HepG2 (cell line): ENCODE results near the gene ATP1A1. TPM values are rescaled to one million over a fixed set of nuclear protein-coding genes. Genes with fewer than 3 reads are reported as not detected.

Source experiments
- ATAC-seq: fragments of 200-7000 bp; cut with Tn5 transposase; 3 replicates; pipeline ENCODE4 v1.9.1; 2020; ENCODE audit warnings: mild to moderate bottlenecking, moderate library complexity
- BruUV-seq: library from RNA; stranded (reverse); fragments of 400-500 nt; replicated peaks from 2 replicates; lab custom pipeline; 2021; lab: Mats Ljungman, UMichigan
- CTCF ChIA-PET: fragments of 300-600 bp; formaldehyde crosslinking; extraction: SDS; loops from one replicate; lab custom pipeline; 2021; ENCODE audit warnings: low total read pairs, inconsistent platforms, low intra/inter-chr PET ratio; lab: Yijun Ruan, JAX
- POLR2A ChIA-PET: fragments of 350-600 bp; sonication (Branson Sonifier 250); formaldehyde crosslinking; loops from one replicate; lab custom pipeline; 2020; ENCODE audit warnings: antibody characterized with exemption, inconsistent platforms; lab: Yijun Ruan, JAX
- DNase-seq: peaks from one replicate; pipeline ENCODE4 v3.0.0-alpha.2; 2015; ENCODE audit warnings: low spot score
- FAIRE-seq: peaks from 3 replicates; lab custom pipeline; 2011; peaks lifted over from hg19 to GRCh38; lab: Jason Lieb, UNC
- H2AFZ ChIP-seq: one replicate; pipeline ENCODE4 v1.6.1; 2011; ENCODE audit warnings: low read length, inconsistent platforms
- H3K27ac ChIP-seq: fragments of 300-600 bp; 3 replicates; pipeline ENCODE4 v1.8.0; 2011; ENCODE audit warnings: mixed run types, mild to moderate bottlenecking, mixed read lengths, low read length, inconsistent platforms; ENCODE audit not compliant: insufficient read depth; ENCODE audit errors: extremely low read length
- H3K27me3 ChIP-seq, 2 experiments: fragments of 200-600 bp in 1 of 2; 2 replicates in 1 of 2; 3 replicates in 1 of 2; pipeline versions ENCODE4 v1.6.0 to v1.8.0; 2011; ENCODE audit warnings: low read length in 2 of 2, mild to moderate bottlenecking in 2 of 2, moderate library complexity in 2 of 2, inconsistent platforms in 1 of 2; ENCODE audit not compliant: insufficient read depth in 2 of 2, control insufficient read depth in 1 of 2
- H3K36me3 ChIP-seq, 2 experiments: fragments of 200-600 bp in 1 of 2; replicated peaks in 1 of 2; 2 replicates in 1 of 2; 3 replicates in 1 of 2; pipeline versions ENCODE4 v1.5.1 to v1.8.0; 2011; ENCODE audit warnings: low read length in 2 of 2, inconsistent platforms in 1 of 2; ENCODE audit not compliant: insufficient read depth in 2 of 2, control insufficient read depth in 1 of 2
- H3K4me1 ChIP-seq: 2 replicates; pipeline ENCODE4 v1.5.1; 2012; ENCODE audit warnings: low read length, inconsistent platforms; ENCODE audit not compliant: insufficient read depth
- H3K4me2 ChIP-seq: 2 replicates; pipeline ENCODE4 v1.6.0; 2011; ENCODE audit warnings: low read depth, low read length, inconsistent platforms
- H3K4me3 ChIP-seq, 3 experiments: fragments of 200-600 bp in 1 of 3; sonication (generic), shearing (Covaris generic) in 1 of 3; replicated peaks in 1 of 3; 2 replicates each; pipeline ENCODE4 v1.5.1; 2011 to 2016; ENCODE audit warnings: low read length in 3 of 3, inconsistent platforms in 2 of 3, low read depth in 2 of 3, mild to moderate bottlenecking in 2 of 3, control low read depth in 1 of 3, mixed read lengths in 1 of 3; ENCODE audit not compliant: insufficient read depth in 1 of 3
- H3K79me2 ChIP-seq: one replicate; pipeline ENCODE4 v1.6.1; 2011; ENCODE audit warnings: low read length, inconsistent platforms; ENCODE audit not compliant: insufficient read depth
- H3K9ac ChIP-seq: 2 replicates; pipeline ENCODE4 v1.6.0; 2011; ENCODE audit warnings: mild to moderate bottlenecking, low read depth, low read length, inconsistent platforms; ENCODE audit not compliant: insufficient read depth
- H3K9me3 ChIP-seq: 2 replicates; pipeline ENCODE4 v1.5.1; 2012; ENCODE audit warnings: mild to moderate bottlenecking, low read length
- H4K20me1 ChIP-seq: 2 replicates; pipeline ENCODE4 v1.6.0; 2011; ENCODE audit warnings: inconsistent platforms, mild to moderate bottlenecking, low read length, moderate library complexity; ENCODE audit not compliant: insufficient read depth
- CAMTA2 ChIP-seq: sonication (generic); formaldehyde crosslinking; IDR thresholded peaks from 2 replicates; pipeline ENCODE4 v1.4.0; 2020; ENCODE audit warnings: mild to moderate bottlenecking, missing genetic modification reagents, borderline replicate concordance
- CBX5 ChIP-seq: sonication (generic); formaldehyde crosslinking; IDR thresholded peaks from 2 replicates; pipeline ENCODE4 v1.4.0; 2020; ENCODE audit warnings: missing genetic modification reagents, borderline replicate concordance
- MED1 ChIP-seq: sonication (generic); formaldehyde crosslinking; IDR thresholded peaks from 2 replicates; pipeline ENCODE4 v1.4.0; 2020; ENCODE audit warnings: missing genetic modification reagents
- SIX4 ChIP-seq: sonication (generic); formaldehyde crosslinking; IDR thresholded peaks from 2 replicates; pipeline ENCODE4 v1.4.0; 2020; ENCODE audit warnings: missing genetic modification reagents
- SRSF1 ChIP-seq: fragments of 200-400 bp; formaldehyde crosslinking; optimal IDR thresholded peaks from 2 replicates; pipeline ENCODE3; 2017; ENCODE audit warnings: mild to moderate bottlenecking, low read depth, low read length, moderate library complexity
- WGBS: methylation state at CpG from one replicate; pipeline ENCODE4 v1.1.6; 2017; ENCODE audit warnings: low lambda C conversion rate; 5-methylcytosine and 5-hydroxymethylcytosine counted together
- in situ Hi-C: cut with HindIII; loops from 2 replicates; pipeline ENCODE4 v1.10.0; 2017; ENCODE audit warnings: low pct_unique_long_range_greater_than_20kb; ENCODE audit not compliant: extremely low pct_ligation_motif_present
- intact Hi-C: fragments of 100-400 bp; cut with micrococcal nuclease; formaldehyde crosslinking; loops from one replicate; pipeline ENCODE4 v1.10.0; 2022; ENCODE audit not compliant: unreplicated experiment
- polyA plus RNA-seq, 8 experiments: library from polyadenylated mRNA; depleted of rRNA in 3 of 8; stranded (reverse) in 7 of 8; unstranded in 1 of 8; fragments of >200 nt; fragmentation: Illumina TruSeq in 4 of 8; extraction: Trizol in 4 of 8; gene quantifications; 2 replicates each; pipeline versions ENCODE4 v1.2.1 to v1.2.3, GENCODE V29; 2011 to 2016; ENCODE audit warnings: low read depth in 4 of 8, missing spikeins in 1 of 8, mixed read lengths in 1 of 8; ENCODE audit not compliant: insufficient read depth in 1 of 8
- total RNA-seq, 5 experiments: library from RNA; depleted of rRNA; stranded (reverse); fragments of >200 nt; fragmentation: Illumina TruSeq; extraction: Trizol; gene quantifications; 2 replicates each; pipeline ENCODE4 v1.2.3, GENCODE V29; 2016; ENCODE audit warnings: low read depth in 1 of 5
- TF ChIP-seq, protein P1 (sequence below): IDR thresholded peaks from 2 replicates; pipeline ENCODE4 v1.6.1; 2012; ENCODE audit warnings: low read length, improper control_type of control experiment
- TF ChIP-seq, protein P2 (sequence below): sonication (generic); formaldehyde crosslinking; IDR thresholded peaks from 2 replicates; pipeline ENCODE4 v1.9.0; 2021; ENCODE audit warnings: mild to moderate bottlenecking, missing genetic modification reagents

Gene ATP1A1
- total and polyA plus RNA-seq, 2 of the 13 experiments (the other 11 are each of a cell fraction or from before 2014, with no cell fraction given) = 280 to 705 TPM

DNA sequence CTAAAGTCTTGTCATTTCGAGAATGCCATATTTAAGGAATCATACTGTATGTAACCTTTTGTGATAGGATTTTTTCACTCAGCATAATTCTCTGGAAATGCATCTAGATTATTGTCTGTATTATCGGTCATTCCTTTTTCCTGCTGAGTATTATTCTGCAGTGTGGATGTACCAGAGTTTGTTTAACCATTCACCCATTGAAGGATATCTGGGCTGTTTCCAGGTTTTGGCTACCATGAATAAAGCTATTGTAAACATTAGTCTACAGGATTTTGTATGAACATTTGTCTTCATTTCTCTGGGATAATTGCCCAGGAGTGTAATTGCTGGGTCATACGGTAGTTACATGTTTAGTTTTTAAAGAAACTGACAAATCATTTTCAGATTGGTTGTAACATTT is 61.8 kb downstream of the ATP1A1 start:
- H2AFZ ChIP-seq = no peak overlapping the region
- BruUV-seq = no TSS peak
- no peaks in the 10 kb centered on the region for H3K36me3 ChIP-seq
- no peak for TF ChIP-seq CBX5 (CRISPR knock-in tag)
- no peak for TF ChIP-seq SIX4 (CRISPR knock-in tag)
- TF ChIP-seq MED1 (CRISPR knock-in tag) = no peak
- H3K4me2 ChIP-seq = no peak overlapping the region
- no peaks in the 10 kb centered on the region for H3K9me3 ChIP-seq
- ATAC-seq (no peak), FAIRE-seq (no peak), DNase-seq (no peak)
- POLR2A ChIA-PET = interaction anchor here (1.1 to 1.8 kb wide), 2 partner anchors 31 to 40 kb away, joined by 3 to 15 read pairs; no protein-coding TSS in a partner anchor
- WGBS = 79% methylated on average over 3 of the region's 3 CpGs
- in situ Hi-C loops = no loop called here
- H3K79me2 ChIP-seq = no peaks in the 10 kb centered on the region
- H3K4me3 ChIP-seq = no peak overlapping the region
- no peaks in the 10 kb centered on the region for H4K20me1 ChIP-seq
- peaks cover 41% of the 10 kb centered on the region for H3K4me1 ChIP-seq
- no peaks in the 10 kb centered on the region for H3K27me3 ChIP-seq
- intact Hi-C loops = no loop called here
- H3K27ac ChIP-seq = no peak overlapping the region
- H3K9ac ChIP-seq = no peak overlapping the region
- CTCF ChIA-PET = no interaction called here

DNA sequence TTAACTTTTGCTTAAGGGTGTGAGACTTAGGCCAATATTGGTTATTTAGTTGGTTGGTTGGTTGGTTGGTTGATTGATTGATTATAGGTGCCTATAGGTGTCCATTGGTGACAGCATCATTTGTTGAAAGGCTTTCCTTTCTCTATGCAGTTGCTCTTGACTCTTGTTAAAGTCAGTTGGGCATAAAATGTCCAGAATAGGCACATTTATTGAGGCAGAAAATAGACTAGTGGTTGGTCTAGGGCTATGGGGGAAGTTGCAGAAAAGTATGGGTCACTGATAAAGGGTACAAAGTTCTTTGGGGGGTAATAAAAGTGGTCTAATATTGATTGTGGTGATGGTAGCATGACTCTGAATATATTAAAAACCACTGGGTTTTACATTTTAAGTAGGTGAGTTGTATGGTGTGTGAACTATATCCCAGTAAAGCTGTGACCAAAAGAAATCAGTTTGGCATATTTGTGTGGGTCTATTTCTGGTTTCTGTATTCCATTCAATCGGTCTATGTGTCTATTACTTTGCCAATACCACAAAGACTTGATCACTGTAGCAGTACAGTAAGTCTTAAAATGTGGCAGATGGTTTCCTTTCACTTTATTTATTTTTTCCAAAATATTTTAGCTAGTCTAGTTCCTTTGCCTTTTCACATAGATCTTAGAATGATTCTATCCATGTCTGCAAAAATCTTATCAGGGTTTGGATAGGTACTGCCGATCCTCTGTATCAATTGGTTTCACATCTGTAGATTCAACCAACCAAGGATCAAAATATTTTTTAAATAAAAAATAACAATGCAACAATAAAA is 63.0 kb downstream of the ATP1A1 start:
- no peak overlapping the region for H2AFZ ChIP-seq
- no peaks in the 10 kb centered on the region for H3K9me3 ChIP-seq
- peaks cover 35% of the 10 kb centered on the region for H3K4me1 ChIP-seq
- in situ Hi-C loops (no loop called here), intact Hi-C loops (no loop called here)
- H3K27me3 ChIP-seq = no peaks in the 10 kb centered on the region
- POLR2A ChIA-PET = interaction anchor here (0.7 to 1.1 kb wide), 2 partner anchors 18 to 39 kb away, joined by 3 to 4 read pairs; no protein-coding TSS in a partner anchor
- no TSS peak for BruUV-seq
- DNase-seq (no peak), FAIRE-seq (no peak), ATAC-seq (no peak)
- H3K27ac ChIP-seq = no peak overlapping the region
- 50% methylated on average over 2 of the region's 2 CpGs for WGBS
- H3K79me2 ChIP-seq = no peaks in the 10 kb centered on the region
- H3K9ac ChIP-seq = no peak overlapping the region
- CTCF ChIA-PET = no interaction called here
- no peaks in the 10 kb centered on the region for H4K20me1 ChIP-seq
- H3K36me3 ChIP-seq = no peaks in the 10 kb centered on the region
- H3K4me3 ChIP-seq = no peak overlapping the region
- H3K4me2 ChIP-seq = no peak overlapping the region
- no peak for TF ChIP-seq SRSF1
- no peak for TF ChIP-seq CAMTA2 (CRISPR knock-in tag)
- TF ChIP-seq, protein P1, sequence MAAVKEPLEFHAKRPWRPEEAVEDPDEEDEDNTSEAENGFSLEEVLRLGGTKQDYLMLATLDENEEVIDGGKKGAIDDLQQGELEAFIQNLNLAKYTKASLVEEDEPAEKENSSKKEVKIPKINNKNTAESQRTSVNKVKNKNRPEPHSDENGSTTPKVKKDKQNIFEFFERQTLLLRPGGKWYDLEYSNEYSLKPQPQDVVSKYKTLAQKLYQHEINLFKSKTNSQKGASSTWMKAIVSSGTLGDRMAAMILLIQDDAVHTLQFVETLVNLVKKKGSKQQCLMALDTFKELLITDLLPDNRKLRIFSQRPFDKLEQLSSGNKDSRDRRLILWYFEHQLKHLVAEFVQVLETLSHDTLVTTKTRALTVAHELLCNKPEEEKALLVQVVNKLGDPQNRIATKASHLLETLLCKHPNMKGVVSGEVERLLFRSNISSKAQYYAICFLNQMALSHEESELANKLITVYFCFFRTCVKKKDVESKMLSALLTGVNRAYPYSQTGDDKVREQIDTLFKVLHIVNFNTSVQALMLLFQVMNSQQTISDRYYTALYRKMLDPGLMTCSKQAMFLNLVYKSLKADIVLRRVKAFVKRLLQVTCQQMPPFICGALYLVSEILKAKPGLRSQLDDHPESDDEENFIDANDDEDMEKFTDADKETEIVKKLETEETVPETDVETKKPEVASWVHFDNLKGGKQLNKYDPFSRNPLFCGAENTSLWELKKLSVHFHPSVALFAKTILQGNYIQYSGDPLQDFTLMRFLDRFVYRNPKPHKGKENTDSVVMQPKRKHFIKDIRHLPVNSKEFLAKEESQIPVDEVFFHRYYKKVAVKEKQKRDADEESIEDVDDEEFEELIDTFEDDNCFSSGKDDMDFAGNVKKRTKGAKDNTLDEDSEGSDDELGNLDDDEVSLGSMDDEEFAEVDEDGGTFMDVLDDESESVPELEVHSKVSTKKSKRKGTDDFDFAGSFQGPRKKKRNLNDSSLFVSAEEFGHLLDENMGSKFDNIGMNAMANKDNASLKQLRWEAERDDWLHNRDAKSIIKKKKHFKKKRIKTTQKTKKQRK = no peak
- TF ChIP-seq, protein P2, sequence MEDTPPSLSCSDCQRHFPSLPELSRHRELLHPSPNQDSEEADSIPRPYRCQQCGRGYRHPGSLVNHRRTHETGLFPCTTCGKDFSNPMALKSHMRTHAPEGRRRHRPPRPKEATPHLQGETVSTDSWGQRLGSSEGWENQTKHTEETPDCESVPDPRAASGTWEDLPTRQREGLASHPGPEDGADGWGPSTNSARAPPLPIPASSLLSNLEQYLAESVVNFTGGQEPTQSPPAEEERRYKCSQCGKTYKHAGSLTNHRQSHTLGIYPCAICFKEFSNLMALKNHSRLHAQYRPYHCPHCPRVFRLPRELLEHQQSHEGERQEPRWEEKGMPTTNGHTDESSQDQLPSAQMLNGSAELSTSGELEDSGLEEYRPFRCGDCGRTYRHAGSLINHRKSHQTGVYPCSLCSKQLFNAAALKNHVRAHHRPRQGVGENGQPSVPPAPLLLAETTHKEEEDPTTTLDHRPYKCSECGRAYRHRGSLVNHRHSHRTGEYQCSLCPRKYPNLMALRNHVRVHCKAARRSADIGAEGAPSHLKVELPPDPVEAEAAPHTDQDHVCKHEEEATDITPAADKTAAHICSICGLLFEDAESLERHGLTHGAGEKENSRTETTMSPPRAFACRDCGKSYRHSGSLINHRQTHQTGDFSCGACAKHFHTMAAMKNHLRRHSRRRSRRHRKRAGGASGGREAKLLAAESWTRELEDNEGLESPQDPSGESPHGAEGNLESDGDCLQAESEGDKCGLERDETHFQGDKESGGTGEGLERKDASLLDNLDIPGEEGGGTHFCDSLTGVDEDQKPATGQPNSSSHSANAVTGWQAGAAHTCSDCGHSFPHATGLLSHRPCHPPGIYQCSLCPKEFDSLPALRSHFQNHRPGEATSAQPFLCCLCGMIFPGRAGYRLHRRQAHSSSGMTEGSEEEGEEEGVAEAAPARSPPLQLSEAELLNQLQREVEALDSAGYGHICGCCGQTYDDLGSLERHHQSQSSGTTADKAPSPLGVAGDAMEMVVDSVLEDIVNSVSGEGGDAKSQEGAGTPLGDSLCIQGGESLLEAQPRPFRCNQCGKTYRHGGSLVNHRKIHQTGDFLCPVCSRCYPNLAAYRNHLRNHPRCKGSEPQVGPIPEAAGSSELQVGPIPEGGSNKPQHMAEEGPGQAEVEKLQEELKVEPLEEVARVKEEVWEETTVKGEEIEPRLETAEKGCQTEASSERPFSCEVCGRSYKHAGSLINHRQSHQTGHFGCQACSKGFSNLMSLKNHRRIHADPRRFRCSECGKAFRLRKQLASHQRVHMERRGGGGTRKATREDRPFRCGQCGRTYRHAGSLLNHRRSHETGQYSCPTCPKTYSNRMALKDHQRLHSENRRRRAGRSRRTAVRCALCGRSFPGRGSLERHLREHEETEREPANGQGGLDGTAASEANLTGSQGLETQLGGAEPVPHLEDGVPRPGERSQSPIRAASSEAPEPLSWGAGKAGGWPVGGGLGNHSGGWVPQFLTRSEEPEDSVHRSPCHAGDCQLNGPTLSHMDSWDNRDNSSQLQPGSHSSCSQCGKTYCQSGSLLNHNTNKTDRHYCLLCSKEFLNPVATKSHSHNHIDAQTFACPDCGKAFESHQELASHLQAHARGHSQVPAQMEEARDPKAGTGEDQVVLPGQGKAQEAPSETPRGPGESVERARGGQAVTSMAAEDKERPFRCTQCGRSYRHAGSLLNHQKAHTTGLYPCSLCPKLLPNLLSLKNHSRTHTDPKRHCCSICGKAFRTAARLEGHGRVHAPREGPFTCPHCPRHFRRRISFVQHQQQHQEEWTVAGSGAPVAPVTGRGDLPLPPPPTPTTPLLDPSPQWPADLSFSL (CRISPR knock-in tag) = no peak
